8988T (cell line): ENCODE measurements around the gene BRSK1.
A peak's percentile ranks its signal among the peaks of the same experiment; 100 is the strongest.

Experiments
- DNase-seq: peaks from one replicate; pipeline ENCODE4 v3.0.0; 2011

BRSK1 gene

GRCh38 chr19:55276720-55277430, 6.9 kb upstream of the BRSK1 start:
- DNase-seq: no peak

- DNase-seq: no peak
Observed at GRCh38 chr19:55277494-55277893, 6.3 kb upstream of the BRSK1 start.

- no peak for DNase-seq
Observed at GRCh38 chr19:55278391-55279135, 5.2 kb upstream of the BRSK1 start.

- DNase-seq: no peak
Observed at GRCh38 chr19:55279340-55279739, 4.5 kb upstream of the BRSK1 start.

GRCh38 chr19:55279770-55280643, 3.8 kb upstream of the BRSK1 start, which contains the start of gene HSPBP1:
HSPBP1 (minus strand) TSS chr19:55280110; CDS start chr19:55279608, 502 bp downstream.
- DNase-seq: peak; percentile 63

- no peak for DNase-seq
Observed at GRCh38 chr19:55284405-55285058, 735 bp downstream of the BRSK1 start.

- DNase-seq: no peak
Observed at GRCh38 chr19:55285229-55285890, 1.6 kb downstream of the BRSK1 start.

GRCh38 chr19:55287361-55288079, 3.7 kb downstream of the BRSK1 start:
- no peak for DNase-seq

- DNase-seq: no peak
Observed at GRCh38 chr19:55289117-55289796, 5.5 kb downstream of the BRSK1 start.

- no peak for DNase-seq
Observed at GRCh38 chr19:55297267-55297666, 13.5 kb downstream of the BRSK1 start.

GRCh38 chr19:55299991-55300390, 16.2 kb downstream of the BRSK1 start:
- DNase-seq: no peak

- no peak for DNase-seq
Observed at GRCh38 chr19:55300886-55301458, 17.2 kb downstream of the BRSK1 start.

- peak; percentile 98 for DNase-seq
Observed at GRCh38 chr19:55301459-55302317, 17.9 kb downstream of the BRSK1 start.

GRCh38 chr19:55302318-55302703, 18.5 kb downstream of the BRSK1 start:
- DNase-seq: no peak

GRCh38 chr19:55303477-55303876, 19.7 kb downstream of the BRSK1 start:
- no peak for DNase-seq

- peak; percentile 88 for DNase-seq
Observed at GRCh38 chr19:55304279-55304978, 20.6 kb downstream of the BRSK1 start.

GRCh38 chr19:55304980-55305379, 21.2 kb downstream of the BRSK1 start:
- no peak for DNase-seq

- peak; percentile 79 for DNase-seq
Observed at GRCh38 chr19:55305491-55305890, 21.7 kb downstream of the BRSK1 start.
